ENCODE measurements around the gene FRMD5.
"Not testable (repeated sequence)": the region's sequence is repeated elsewhere in the genome, so short reads cannot be mapped to it uniquely, and the experiment has no call there.

FRMD5 gene

DNA sequence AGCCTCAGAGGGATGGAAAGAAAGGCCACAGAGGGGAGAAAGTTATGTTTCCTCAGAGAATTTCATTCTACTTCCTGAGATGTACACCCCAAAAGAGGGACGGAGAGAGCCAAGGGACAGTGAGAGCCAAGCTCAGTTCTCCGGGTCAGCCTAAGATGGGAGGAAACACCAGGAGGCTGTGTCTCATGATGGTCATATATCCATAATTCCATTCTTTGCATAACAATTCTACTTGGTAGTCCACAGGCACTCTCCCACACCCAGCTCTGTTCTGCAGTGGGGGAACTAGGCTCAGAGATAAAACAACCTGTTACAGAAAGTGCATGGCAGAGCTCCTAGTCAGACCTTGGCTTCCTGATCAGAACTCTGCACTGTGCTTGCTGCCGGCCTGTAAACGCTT is 313.8 kb downstream of the FRMD5 start:
- DNase-seq, result no peak

DNA sequence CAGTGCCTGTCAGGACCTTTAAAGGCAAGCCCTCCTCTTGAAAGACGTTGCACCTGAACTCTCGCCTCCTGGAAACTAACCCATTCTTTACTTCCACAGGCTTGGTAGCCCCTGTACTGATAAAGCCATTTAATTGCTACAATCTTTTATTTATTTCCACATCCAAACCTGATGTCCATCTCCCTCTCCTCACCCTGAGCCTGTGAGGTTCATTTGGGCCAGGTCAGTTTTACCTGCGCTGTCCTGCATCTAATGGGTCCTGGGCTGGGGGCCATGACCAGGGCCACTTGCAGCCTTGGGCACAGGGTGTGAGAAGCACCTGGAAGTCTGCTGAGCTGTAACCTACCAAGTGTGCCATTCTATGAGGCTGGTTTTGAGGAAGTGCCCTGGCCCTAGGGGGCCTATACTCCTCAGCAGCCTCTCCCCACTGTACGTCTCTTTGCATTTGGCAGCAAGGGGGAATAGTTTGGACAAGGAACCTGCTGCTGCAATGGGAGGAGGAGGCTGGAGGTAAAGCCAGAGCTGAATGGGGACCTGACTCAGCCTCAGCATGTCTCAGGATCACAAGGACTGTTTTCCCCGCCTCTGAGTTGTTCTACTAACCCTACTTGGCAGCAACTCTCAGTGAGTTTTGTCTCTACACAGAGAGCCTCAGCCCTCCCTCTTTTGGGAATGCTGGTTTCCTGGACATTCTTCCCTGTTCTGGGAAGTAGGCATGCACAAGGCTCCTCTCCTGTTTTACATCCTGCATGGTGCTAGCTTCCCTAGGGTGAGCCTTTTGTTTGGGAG is 314.5 kb downstream of the FRMD5 start:
- no peak for DNase-seq

DNA sequence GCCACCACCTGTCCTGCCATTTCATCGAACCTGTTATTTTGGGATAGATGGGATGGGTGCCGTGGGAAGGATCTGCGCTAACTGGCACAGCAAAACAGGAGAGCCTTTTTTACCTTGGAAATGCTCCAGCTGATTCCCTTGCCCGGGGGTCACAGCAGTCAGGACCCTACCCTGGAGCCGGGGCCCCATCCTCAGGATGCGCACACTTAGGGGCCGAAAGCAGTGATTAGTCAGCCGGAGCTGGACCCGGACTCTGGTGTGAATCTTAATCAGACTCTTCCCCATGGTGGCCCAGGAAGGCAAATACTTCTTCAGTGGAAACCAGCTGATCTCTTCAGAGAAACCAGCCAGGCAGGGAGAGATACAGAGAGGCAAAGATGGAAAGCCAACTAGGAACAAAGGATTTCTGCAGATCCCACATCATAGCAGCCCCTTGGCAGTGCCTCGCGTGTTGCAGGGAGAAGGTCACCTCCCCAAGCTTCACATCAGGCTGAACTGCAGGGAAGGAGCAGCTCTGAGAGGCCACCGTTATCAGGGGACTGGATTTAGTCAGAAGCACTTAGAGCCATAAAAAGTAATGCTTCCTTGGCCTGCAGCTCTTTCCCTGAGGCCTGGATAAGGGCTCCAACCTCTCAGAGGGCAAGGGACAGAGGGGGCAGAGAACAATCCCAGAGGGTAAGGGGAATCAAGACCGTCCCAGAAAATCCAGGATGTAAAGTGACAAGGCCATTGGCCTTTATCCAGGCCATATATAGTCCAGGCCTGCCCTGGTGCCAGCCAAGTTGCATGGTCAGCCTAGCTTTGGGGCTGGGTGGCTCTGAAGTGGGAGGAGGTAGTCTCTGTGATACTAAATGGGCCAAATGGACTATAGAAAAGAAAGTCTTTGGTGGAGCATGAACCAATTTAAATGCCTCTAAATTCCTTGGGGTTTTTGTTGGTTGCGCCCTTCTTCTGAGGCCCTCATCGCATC is 315.4 kb downstream of the FRMD5 start:
- no peak for DNase-seq

DNA sequence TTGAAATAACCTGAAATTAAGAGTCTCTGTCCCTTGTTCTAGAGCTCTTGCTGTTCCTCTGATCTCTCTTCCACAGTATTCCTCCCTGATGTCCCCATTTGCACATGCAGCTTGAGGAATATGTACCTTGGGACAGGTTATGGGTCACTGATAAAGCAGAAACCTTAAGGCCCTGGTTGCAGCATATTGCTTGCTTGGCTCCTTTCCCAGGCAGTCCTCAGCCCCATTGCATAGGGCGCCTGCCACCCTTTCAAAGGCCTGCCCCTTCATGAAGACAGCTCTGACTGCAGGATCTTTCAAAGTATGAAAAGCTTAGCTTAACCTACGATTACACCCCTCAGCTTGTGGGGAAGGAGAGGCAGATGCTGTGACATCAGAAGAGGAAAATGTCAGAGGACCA is 316.6 kb downstream of the FRMD5 start:
- no peak for DNase-seq

DNA sequence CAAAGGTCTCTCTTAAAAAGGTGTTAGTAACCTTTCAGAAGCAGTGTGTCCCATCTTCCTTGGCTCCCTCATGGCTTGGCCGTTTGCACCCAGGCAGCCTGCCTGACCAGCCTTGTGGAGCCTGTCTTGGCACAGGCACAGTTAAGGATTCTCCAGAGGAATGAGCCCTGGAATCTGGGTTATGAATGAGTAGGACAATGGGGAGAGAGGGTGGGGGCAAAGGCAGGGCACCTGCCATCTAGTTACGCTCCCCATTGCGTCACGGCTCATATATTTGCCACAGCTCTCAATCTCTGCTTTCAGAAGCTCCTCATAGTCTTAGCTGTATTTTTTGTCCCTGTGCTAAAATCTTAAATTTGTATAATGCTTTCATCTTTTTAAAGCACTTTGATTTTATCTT is 317.7 kb downstream of the FRMD5 start:
- no peak for DNase-seq

DNA sequence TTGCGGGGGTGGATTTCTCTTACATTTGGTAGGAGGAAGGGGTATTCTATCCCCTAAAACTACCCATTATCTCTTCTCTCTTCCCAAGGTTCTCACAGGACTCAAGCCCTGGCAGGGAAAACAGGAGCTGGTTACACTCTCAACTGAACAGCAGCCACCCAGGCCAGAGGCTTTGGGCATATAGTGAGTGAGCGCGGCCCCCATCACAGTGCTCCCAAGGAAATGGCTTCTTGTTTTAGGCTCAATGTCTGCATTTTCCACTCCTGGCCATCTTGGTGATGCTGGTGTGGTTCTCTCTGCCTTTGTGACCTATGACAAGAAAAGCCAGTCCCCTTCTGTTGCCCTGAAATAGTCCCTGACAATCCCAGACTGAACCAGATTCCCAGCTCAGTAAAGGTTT is 318.2 kb downstream of the FRMD5 start:
- DNase-seq, result no peak

DNA sequence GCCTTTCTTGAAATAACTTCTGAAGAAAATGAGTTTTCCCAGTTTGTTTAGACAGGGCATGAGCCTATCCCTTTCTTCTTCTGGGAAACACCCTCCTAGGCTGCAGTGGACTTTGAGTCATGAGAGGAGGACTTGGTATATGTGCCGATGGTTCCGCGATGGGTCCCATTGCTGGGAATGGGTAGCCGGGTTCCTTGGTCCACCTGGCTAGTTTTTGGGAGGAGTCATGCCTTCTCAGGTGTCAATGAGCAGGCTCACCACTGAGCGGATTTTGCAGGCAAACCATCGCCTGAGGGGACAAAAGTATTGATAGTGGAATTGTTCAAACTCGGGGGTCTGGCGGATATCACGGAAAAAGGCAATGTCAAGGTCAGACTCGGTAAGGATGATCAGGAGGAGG is 321.4 kb downstream of the FRMD5 start:
- no peak for DNase-seq

DNA sequence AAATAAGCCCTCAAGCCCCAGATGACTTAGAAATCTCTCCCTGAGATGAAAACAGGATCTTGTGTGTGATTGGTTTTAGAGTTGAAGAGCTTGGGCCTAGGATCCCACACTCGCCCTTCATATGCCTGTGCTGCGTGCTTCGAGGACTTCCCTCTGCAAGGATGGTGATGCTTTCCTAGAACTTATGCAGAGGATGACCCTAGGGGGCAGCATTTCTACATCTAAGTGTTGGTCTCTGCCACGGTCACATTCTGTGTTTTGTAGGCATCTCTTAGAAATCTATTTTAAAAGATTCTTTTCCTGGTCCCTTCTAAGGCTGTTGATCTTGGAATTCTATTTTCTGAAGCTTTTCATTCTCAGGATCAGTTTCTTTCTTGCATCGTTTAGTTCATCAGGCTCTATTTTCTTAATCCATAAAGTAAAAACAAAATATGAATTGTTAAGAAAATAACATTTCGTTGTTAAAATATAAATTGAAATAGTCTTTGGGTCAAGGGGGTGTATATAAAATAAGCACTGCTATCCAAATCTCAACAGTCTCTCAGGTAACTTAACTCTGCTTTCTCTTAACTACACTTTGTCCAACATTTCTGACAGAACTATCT is 322.6 kb downstream of the FRMD5 start:
- DNase-seq, result peak; percentile 21 to 76

DNA sequence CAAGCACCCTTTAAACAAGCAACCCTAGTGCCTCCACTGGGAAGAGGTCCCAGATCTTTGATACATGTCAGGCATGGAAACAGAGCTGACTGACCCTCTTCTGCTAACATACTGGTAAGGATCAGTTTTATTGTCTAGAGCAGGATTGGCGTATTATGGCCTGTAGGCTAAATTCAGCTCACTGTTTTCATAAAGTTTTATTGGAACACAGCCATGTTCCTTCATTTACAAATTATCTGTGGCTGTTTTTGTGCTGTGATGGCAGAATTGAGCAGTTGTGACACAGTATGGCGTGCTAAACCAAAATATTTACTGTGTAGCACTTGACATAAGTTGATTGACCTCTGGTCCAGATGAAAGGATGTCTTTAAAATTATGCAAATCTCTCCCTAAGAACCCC is 323.2 kb downstream of the FRMD5 start:
- no peak for DNase-seq

DNA sequence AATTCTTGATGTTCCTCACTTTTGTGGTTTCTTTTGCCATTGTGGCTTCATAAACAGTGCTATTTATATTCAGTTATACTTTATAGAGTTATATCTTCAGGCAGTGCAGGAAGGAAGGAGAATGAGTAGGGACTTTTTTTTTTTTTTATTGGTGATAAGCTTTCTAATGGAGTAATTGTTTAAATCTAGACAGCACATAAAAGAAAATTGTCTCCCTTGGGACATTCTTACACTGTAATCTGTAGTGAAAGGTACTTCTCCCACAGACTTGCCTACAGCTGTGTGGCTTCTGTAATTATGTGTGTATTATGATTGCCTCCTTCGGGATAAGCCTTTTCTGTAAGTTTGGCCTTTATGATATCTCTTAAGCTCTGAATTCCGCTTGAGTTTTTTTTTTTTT is 326.7 kb downstream of the FRMD5 start:
- DNase-seq, result peak in 1 of 2 experiments; percentile 19

DNA sequence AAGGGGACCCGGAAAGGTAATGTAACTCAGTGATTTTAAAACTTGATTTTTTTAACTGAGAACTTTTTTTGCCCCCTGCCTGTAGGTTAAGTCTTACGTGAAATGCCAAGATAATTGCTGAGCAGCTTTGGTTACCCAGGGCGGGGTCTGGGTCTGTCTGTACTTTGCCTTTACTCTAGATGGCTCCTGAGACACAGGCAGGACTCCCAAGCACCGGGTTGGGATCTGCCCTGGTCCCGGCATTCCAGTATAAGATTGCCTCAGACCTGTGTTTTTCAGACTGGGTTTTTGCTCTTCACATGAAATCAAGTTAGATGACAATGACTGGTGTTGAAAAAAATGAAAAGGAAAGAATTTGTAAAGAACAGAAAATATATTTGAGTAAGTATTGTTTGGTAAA is 328.0 kb downstream of the FRMD5 start:
- DNase-seq, result no peak

DNA sequence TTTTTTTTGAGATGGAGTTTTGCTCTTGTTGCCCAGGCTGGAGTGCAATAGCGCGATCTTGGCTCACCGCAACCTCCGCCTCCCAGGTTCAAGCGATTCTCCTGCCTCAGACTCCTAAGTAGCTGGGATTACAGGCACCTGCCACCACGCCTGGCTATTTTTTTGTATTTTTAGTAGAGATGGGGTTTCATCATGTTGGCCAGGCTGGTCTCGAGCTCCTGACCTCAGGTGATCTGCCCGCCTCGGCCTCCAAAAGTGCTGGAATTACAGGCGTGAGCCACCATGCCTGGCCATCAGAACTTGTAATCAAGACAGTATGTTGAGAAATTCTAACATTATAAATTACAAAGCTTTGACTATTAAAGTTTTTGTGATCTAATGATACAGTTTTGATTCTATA is 328.4 kb downstream of the FRMD5 start:
- DNase-seq, result not testable (repeated sequence)

DNA sequence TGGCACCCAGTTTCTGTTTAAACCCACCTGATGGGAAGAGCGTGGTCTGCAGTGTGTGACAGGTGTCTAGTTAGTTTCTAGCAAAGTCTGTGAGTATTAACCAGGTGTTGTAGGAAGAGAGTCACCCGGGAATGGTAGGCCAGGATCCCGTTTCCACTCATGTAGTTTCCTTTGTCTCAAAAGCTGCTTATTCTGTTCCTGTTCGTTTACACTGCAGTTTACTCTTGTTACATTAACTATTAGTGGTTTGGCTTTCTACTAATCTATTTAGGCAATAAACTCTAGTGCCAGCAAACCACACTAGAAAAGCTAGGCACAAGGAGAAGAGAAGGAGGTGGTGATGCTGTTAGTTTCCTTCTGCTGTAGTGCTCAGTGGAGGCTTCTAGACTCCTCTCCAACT is 335.5 kb downstream of the FRMD5 start:
- DNase-seq, result no peak

DNA sequence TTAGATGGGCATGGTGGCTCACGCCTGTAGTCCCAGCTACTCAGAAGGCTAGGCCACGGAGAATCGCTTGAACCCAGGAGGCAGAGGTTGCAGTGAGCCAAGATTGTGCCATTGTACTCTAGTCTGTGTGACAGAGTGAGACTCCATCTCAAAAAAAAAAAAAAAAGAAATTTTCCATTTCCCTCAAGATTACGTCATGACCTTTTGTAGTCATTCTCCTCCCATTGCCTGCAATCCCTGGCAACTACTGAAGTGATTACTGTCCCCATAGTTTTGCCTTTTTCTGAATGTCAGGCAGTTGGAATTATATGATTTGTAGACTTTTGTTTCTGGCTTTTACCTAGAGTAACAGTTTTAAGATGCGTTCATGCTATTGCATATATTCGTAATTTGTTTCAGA is 340.3 kb downstream of the FRMD5 start:
- DNase-seq, result no peak

DNA sequence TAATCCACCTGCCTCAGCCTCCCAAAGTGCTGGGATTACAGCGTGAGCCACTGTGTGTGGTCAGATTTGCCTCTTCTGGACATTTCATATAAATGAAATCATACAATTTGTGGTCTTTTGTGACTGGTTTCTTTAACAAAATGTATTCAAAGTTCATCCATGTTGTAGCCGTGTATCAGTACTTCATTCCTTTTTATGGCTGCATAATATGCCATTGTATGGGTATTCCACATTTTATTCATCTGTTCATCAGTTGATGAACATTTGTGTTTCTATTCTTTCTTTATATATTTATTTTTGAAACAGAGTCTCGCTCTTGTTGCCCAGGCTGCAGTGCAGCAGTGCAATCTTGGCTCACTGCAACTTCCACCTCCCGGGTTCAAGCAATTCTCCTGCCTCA is 342.5 kb downstream of the FRMD5 start:
- DNase-seq, result no peak

DNA sequence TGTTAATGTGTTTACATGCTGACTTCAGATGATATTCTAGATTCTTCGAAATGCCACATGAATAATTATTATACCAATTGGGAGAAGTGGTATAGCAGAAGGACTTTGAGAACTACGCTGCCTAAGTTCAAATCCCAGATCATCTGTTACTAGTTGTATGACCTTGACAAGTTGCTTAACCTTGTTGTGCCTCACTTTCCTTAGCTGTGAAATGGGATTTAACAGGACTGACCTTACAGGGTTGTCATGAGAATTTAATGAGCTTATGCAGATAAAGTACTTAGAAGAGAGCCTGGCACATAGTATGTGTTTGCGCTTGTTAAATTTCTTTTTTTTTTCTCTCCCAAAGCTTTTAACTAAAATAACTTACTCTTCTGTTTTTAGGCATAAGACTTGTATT is 343.8 kb downstream of the FRMD5 start:
- DNase-seq, result no peak

DNA sequence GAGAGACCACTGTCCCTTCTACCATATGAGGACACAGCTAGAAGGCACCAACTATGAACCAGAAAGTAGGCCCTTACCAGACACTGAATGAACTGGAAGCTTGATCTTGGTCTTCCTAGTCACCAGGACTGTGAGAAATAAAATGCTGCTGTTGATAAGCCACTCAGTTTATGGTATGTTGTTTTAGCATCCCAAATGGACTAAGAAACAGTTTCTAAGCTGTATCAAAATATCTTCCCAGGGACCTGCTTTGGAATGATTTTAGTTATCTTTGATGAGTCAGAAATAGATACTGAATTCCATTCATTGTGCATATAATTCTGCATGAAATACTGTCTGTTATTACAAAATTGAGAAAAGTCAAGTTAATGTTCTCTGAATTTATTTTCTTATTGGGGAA is 349.6 kb downstream of the FRMD5 start:
- no peak for DNase-seq

DNA sequence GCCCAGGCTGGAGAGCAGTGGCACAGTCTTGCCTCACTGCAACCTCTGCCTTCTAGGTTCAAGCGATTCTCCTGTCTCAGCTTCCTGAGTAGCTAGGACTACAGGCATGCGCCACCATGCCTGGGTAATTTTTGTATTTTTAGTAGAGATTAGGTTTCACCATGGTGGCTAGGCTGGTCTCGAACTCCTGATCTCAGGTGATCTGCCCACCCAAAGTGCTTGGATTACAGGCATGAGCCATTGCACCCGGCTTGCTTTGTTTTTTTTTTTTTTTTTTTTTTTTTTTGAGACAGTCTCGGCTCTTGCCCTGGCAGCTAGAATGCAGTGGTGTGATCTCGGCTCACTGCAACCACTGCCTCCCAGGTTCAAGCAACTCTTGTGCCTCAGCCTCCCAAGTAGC is 362.6 kb downstream of the FRMD5 start:
- DNase-seq, result not testable (repeated sequence)

DNA sequence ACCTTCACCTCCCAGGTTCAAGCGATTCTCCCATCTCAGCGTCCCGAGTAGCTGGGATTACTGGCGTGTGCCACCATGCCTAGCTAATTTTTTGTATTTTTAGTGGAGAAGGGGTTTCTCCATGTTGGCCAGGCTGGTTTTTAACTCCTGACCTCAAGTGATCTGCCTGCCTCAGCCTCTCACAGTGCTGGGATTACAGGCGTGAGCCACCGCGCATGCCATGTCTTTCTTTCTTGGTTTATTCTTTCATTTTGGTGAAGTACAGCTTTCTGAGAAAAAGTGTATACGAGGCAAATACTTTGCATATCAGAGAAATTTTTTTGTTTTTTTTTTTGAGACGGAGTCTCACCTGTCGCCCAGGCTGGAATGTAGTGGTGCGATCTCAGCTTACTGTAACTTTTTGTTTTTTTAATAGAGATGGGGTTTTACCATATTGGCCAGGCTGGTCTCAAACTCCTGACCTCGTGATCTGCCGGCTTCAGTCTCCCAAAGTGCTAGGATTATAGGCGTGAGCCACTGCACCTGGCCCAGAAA is 363.5 kb downstream of the FRMD5 start:
- DNase-seq, result not testable (repeated sequence)

DNA sequence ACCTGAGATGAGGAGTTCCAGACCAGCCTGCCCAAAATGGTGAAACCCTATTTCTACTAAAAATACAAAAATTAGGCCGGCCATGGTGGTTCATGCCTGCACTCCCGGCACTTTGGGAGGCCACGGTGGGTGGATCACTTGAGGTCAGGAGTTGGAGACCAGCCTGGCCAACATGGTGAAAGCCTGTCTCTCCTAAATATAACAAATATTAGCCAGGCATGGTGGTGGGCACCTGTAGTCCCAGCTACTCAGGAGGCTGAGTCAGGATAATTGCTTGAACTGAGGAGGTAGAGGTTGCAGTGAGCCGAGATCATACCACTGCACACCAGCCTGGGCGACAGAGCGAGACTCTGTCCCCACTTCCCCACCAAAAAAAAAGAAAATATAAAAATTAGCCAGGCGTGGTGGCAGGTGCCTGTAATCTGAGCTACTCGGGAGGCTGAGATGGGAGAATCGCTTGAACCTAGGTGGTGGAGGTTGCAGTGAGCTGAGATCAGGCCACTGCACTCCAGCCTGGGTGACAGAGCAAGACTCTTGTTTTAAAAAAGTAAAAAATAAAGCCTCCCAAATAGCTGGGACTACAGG is 364.3 kb downstream of the FRMD5 start:
- DNase-seq, result not testable (repeated sequence)

DNA sequence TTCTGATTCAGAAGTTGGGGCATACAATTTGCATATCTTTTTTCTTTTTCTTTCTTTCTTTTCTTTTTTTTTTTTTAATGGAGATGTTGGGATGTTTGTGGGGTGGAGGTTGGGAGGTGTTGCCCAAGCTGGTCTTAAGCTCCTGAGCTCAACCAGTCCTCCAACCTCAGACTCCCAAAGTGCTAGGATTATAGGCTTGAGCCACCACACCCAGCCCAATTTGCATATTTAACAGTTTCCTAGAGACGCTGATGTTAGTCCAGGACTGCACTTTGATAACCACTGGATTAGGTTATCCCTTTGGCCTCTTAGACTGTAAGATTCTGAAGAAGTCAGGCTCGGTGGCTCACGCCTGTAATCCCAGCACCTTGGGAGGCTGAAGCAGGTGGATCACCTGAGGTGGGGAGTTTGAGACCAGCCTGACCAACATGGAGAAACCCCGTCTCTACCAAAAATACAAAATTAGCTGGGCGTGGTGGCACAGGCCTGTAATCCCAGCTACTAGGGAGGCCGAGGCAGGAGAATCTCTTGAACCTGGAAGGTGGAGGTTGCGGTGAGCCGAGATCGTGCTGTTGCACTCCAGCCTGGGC is 365.0 kb downstream of the FRMD5 start:
- not testable (repeated sequence) for DNase-seq

DNA sequence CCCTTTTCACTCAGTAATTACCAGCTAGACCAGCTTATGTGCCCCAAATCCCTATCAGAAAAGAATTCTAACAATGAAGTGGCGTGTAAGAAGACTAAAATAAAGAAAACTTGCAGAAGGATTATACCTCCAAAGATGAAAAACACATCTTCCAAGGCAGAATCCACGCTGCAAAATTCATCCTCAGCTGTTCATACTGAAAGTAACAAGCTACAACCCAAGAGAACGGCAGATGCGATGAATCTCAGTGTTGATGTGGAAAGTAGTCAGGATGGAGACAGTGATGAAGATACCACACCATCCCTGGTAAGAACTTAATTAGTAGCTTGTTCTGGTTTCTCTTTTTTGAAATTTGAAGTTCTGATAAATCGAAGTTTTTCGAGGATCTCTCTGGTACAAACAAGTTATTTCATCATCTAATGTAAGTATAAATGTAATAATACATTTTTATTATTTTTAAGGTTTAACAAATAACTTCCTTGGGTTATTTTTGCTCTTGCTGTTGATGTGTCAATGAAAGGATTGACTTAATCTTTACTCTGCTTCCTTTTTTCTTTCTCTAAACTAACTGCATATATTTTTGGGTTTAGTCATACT is 366.9 kb downstream of the FRMD5 start:
- peak in 1 of 2 experiments; percentile 8 for DNase-seq
